ENCODE data around the gene CGB5. TPM values are rescaled to one million over a fixed set of nuclear protein-coding genes. Genes with fewer than 3 reads are reported as not detected.
"Not testable (repeated sequence)": the region's sequence is repeated elsewhere in the genome, so short reads cannot be mapped to it uniquely, and the experiment has no call there.

Gene CGB5
- total RNA-seq, 2 experiments from 2014 or later: not detected

DNA sequence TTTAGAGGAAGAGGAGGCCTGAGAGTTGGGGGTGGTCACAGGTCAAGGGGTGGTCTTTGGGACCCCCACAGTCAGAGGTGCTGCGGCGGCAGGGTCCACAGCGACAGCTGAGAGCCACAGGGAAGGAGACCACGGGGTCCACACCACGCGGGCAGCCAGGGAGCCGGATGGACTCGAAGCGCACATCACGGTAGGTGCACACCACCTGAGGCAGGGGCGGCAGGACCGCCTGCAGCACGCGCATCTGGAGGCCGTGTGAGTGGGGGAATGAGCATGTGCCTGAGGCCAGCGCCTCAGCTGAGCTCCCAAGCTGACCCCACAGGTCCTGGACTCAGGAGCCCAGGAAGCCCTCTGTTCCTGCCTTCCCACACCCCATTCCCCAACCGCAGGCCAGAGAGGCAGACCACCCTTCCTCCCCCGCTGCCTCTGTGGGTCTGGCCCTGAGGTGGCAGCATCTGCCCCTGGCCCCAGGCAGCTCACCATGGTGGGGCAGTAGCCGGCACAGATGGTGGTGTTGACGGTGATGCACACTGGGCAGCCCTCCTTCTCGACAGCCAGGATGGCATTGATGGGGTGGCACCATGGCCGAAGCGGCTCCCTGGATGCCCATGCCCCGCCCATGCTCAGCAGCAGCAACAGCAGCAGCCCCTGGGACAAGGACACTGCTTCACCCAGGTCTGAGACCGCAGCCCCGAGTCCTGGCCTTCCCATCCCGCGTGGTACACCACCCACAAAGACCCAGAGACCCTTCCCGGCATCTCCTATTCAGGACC is 27.4 kb upstream of the CGB5 start:
- Mint-ChIP-seq H3K27me3 (peaks cover 9% of the 10 kb centered on the region), H3K9me3 (no peaks in the 10 kb centered on the region), H3K36me3 (ENCODE audit: low read depth) (peaks cover 13% of the 10 kb centered on the region), H3K4me3 (no peak overlapping the region), H3K27ac (no peak overlapping the region), H3K4me1 (peaks cover 31% of the 10 kb centered on the region)
- POLR2A ChIA-PET: no interaction called here
- no peak for DNase-seq
- CTCF ChIA-PET: interaction anchor here (1.2 kb wide), 1 partner anchor 23 kb away, joined by 4 read pairs; the partner anchor contains the start of genes GYS1 and RUVBL2

DNA sequence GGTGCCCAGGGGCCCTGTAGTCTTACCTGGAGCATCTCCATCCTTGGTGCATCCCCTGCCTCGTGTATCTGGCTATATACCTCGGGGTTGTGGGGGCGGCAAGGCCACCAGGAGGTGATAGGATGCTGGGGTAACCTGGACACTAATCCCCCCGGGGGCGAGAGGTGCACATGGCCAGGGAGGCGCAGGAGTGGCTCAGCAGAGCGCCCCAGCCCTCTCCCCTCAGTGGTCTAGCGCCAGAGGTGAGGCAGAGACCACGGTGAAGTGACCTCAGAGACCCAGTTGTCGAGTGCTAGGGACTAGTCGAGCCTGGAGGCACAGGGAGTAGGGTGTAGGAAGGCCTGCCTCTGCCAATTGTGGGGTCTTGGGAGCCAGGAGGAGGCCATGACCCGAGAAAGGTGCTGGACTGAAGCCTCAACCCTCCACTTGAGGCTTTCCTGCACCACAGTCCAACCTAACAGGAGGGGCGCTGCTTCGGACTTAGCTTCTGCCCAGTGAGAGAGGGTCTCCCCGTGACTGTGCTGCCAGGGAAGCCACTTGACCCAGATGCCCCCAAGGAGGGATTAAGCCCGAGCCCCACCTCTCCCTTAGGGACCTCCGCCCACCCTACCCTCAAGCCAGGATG is 26.5 kb upstream of the CGB5 start, which contains the start of gene LHB:
Gene LHB (minus strand): TSS at position 51 of the 625 bp plus-strand sequence. CDS start 10 bp downstream, at position 41.
- ChIA-PET CTCF (interaction anchor here (4.7 to 6.0 kb wide), 2 partner anchors 17 to 24 kb away, joined by 28 to 52 read pairs; partner anchors contain the start of genes GYS1 and RUVBL2), POLR2A (interaction anchor here (2.7 kb wide), 1 partner anchor 24 kb away, joined by 15 read pairs; the partner anchor contains the start of genes GYS1 and RUVBL2)
- H3K4me3 Mint-ChIP-seq: peak within 1 kb of the TSS; percentile 82
- H3K4me1 Mint-ChIP-seq: peaks cover 38% of the 10 kb centered on the region
- H3K27ac Mint-ChIP-seq: no peak within 1 kb of the TSS
- DNase-seq: no peak
- peaks cover 11% of the 10 kb centered on the region for H3K36me3 Mint-ChIP-seq (ENCODE audit: low read depth)
- no peaks in the 10 kb centered on the region for H3K9me3 Mint-ChIP-seq
- H3K27me3 Mint-ChIP-seq: peaks cover 9% of the 10 kb centered on the region

DNA sequence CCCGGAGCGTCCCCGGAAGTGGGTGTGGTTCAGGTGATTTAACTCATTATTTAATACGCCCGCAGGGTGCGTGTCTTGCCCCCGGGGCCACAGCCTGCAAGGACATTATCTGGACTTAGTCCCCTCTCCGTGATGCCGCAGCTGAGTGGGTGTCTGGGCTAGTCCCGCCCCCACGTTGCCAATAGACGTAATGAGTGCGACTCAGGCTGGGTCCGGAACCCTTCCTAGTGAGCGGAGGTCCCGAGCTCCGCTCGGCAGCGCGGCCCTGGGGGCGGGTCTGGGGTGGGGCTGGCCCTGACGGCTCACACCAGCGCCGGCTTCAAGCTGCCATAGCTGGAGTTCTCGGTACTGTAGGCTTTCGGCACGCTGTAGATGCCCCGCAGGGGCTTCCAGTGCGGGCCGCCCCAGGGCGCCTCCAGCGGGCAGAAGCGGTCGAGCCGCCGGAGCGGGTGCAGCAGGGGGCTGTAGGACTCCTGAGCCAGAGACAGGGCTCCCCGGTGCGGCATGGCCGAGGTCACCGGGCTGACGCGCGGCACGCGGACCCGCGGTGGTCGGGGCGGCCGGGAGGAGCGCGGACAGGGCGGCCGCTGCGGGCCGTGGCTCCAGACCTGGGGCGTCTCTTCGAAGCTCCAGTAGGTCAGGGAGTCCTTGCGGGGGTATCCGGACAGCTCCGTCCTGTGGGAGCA is 25.8 kb upstream of the CGB5 start:
- POLR2A ChIA-PET: interaction anchor here (0.7 to 2.7 kb wide), 3 partner anchors 9 to 68 kb away, joined by 3 to 15 read pairs (median 3); partner anchors contain the start of genes GYS1 and RUVBL2
- peaks cover 9% of the 10 kb centered on the region for H3K27me3 Mint-ChIP-seq
- H3K9me3 Mint-ChIP-seq: no peaks in the 10 kb centered on the region
- peaks cover 11% of the 10 kb centered on the region for H3K36me3 Mint-ChIP-seq (ENCODE audit: low read depth)
- CTCF ChIA-PET: interaction anchor here (0.8 to 6.0 kb wide), 3 partner anchors 18 to 77 kb away, joined by 3 to 52 read pairs (median 28); partner anchors contain the start of genes GYS1 and RUVBL2
- peak; percentile 72 for DNase-seq
- H3K4me3 Mint-ChIP-seq: peak overlapping the region; percentile 82
- H3K4me1 Mint-ChIP-seq: peaks cover 38% of the 10 kb centered on the region
- H3K27ac Mint-ChIP-seq: no peak overlapping the region

DNA sequence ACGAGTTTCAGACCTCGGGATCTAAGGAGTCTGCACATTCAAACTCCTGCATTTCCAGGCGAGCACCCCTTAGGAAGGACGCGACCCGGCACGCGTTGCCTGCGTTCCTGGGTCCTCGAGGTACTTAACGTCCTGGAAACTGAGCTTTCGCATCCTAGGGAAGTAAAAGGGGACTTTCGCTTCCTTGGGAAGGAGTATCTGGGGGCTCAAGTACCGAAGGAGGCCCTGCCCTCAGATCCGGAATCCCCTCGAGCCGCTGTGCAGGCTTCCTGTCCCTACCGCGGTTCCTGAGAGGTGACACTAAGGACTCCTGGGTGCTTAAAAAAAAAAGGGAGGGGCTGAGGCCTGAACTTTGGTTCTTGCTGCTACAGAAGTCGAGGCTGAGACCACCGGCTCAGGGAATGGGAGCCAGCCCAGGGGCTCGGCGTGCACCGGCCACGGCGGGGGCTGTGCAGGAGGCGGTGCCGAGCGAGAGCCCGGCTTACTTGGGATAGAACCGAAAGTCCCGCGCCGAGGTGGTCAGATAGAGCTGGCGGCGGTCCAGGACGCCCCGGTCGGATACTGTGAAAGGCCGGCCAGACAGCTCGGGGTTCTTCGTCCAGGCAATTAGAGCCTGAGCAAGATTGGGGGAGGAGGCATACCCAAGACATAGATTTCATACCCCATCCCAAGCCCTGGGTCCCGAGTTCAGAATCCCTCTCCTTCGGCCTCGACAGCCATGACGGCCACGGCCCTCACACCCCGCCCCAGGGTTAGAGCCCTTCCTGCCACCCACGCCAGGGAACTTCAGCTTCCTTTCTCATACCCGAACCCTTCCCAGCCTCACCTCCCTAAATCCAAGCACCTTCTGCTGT is 25.0 kb upstream of the CGB5 start:
- CTCF ChIA-PET: interaction anchor here (0.8 to 6.0 kb wide), 6 partner anchors 13 to 180 kb away, joined by 3 to 52 read pairs (median 3); partner anchors contain the start of genes CGB2, GYS1 and RUVBL2
- H3K27ac Mint-ChIP-seq, H3K27me3 Mint-ChIP-seq, H3K9me3 Mint-ChIP-seq: not testable (repeated sequence)
- DNase-seq: peak; percentile 28
- Mint-ChIP-seq H3K36me3 (ENCODE audit: low read depth) (peaks cover 10% of the 10 kb centered on the region), H3K4me1 (peaks cover 38% of the 10 kb centered on the region), H3K4me3 (peak overlapping the region; percentile 82)
- POLR2A ChIA-PET: interaction anchor here (0.6 to 2.7 kb wide), 4 partner anchors 9 to 69 kb away, joined by 3 to 15 read pairs (median 3); partner anchors contain the start of genes GYS1 and RUVBL2

DNA sequence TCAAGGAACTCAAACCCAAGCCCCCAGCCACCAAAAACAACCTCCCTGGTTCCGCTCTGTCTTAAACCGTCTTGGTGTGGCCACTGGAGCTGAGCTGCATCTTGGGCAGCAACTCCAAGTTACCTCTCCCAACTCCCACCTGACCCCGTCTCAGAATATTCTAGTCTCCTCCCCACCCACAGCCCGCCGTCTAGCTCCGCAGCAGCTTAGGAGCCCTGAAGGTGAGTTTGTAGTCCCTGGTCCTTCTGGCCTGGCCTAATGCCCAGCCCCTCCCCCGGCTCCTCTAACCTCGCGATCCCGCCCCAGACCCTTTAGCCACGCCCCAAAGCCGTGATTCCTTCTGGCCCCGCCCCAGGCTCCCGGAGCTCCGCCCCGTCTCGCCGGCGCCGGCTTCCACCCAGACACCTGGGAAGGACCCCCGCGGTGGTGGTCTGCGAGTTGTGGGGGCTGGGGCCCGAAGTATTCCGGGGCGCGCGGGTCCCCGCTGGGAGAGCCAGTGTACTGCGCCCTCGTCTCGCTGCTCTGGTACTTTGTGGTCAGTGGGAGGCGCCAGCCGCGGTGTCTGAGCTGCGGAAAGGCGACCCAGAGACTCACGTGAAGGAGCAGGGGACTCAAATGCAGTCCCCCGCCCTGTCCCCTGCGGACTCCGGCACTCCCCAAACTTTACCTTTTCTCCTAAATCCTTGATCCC is 24.3 kb upstream of the CGB5 start:
- H3K27ac Mint-ChIP-seq: peak overlapping the region; percentile 62
- peak overlapping the region; percentile 82 for H3K4me3 Mint-ChIP-seq
- H3K36me3 Mint-ChIP-seq (ENCODE audit: low read depth): peaks cover 4% of the 10 kb centered on the region
- peaks cover 38% of the 10 kb centered on the region for H3K4me1 Mint-ChIP-seq
- no peaks in the 10 kb centered on the region for H3K9me3 Mint-ChIP-seq
- ChIA-PET POLR2A (interaction anchor here (0.6 to 2.7 kb wide), 2 partner anchors 26 to 33 kb away, joined by 3 to 15 read pairs; partner anchors contain the start of genes GYS1 and RUVBL2), CTCF (interaction anchor here (0.8 to 6.0 kb wide), 6 partner anchors 12 to 179 kb away, joined by 3 to 52 read pairs (median 3); partner anchors contain the start of genes CGB2, GYS1 and RUVBL2)
- peaks cover 9% of the 10 kb centered on the region for H3K27me3 Mint-ChIP-seq
- peak; percentile 71 for DNase-seq

DNA sequence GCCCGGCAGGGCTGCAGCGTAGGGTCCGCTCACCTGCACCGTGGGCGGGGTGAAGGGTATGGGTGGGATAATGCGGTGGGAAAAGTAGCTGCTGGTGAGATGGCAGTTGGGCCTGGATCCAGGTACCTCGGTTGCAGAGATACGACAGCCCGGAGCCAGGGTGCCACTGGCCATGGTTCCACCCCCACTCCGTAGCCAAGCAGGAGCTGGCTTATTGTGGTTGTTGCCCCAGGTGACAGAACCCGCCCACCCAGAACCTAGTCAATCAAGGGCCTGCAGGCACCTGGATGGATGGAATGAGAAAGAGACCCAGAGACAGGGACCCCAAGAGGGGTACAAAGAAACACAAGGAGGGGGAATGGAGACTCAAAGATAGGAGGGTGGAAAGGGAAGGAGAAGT is 23.3 kb upstream of the CGB5 start:
- ChIA-PET POLR2A (interaction anchor here (1.5 kb wide), 1 partner anchor 27 kb away, joined by 3 read pairs; the partner anchor contains the start of genes GYS1 and RUVBL2), CTCF (interaction anchor here (0.8 to 6.0 kb wide), 3 partner anchors 21 to 50 kb away, joined by 3 to 52 read pairs (median 28); partner anchors contain the start of genes GYS1 and RUVBL2)
- Mint-ChIP-seq H3K4me3 (no peak overlapping the region), H3K27ac (no peak overlapping the region), H3K36me3 (ENCODE audit: low read depth) (peaks cover 3% of the 10 kb centered on the region), H3K9me3 (no peaks in the 10 kb centered on the region), H3K4me1 (peaks cover 38% of the 10 kb centered on the region), H3K27me3 (peaks cover 9% of the 10 kb centered on the region)
- DNase-seq: no peak

DNA sequence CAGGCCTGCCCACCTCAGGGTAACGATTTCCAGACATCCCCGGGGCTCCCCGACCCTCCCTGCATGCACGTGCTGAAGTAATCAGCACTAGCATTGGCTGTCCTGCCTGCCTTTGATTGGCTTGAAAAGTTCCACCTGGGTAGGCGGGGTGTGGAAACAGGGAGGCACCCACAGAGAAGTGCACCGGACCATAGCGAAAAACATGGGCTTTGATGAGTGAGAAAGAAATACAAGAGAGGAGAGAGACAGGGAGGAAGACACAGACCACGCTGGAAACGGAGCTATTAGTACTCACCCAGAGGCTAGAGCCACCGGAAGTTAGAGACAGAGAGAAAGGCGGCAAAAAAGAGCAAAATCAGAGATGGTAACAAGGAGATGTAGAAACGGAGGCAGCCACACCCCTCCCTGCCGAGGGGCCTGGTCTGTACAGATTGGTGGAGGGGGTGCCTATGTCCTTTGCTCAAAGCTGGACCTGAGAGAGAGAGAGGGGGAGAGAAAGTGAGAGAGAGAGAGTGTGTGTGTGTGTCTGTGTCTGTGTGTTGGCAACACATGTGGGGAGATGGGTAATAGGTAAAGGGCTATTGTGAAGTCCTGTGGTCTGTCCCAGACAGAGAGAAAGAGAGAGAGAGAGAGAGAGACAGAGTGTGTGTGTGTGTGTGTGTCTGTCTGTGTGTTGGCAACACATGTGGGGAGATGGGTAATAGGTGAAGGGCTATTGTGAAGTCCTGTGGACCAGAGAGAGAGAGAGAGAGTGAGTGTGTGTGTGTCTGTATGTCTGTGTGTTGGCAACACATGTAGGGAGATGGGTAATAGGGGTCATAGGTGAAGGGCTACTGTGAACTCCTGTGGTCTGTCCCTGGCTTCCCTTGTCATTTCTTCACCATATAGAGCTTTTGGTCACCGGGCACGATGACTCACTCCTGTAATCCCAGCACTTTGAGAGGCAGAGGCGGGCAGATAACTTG is 22.4 kb upstream of the CGB5 start:
- Mint-ChIP-seq H3K4me3 (no peak overlapping the region), H3K27me3 (peaks cover 9% of the 10 kb centered on the region), H3K4me1 (peaks cover 38% of the 10 kb centered on the region), H3K36me3 (ENCODE audit: low read depth) (no peaks in the 10 kb centered on the region), H3K9me3 (no peaks in the 10 kb centered on the region), H3K27ac (no peak overlapping the region)
- ChIA-PET POLR2A (interaction anchor here (1.5 kb wide), 1 partner anchor 28 kb away, joined by 3 read pairs; the partner anchor contains the start of genes GYS1 and RUVBL2), CTCF (interaction anchor here (4.7 to 6.0 kb wide), 2 partner anchors 22 to 28 kb away, joined by 28 to 52 read pairs; partner anchors contain the start of genes GYS1 and RUVBL2)
- no peak for DNase-seq

DNA sequence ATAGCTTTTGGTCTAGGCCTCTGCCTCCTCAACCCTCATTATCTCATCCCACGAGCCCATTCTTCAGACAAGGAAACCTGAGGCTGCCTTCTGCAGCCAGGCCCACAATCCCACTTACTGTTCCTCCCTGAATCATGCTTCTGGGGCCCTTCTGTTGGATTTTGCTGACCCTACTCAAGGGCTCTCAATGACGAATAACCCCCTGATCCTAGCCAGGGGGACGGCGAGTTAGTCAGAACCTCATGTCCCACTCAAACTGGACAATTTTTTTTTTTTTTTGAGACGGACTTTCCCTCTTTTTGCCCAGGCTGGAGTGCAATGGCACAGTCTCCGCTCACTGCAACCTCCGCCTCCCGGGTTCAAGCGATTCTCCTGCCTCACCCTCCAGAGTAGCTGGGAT is 21.5 kb upstream of the CGB5 start:
- CTCF ChIA-PET: interaction anchor here (6.0 kb wide), 1 partner anchor 22 kb away, joined by 52 read pairs; no protein-coding TSS in a partner anchor
- Mint-ChIP-seq H3K27ac (no peak overlapping the region), H3K36me3 (ENCODE audit: low read depth) (no peaks in the 10 kb centered on the region), H3K4me3 (no peak overlapping the region), H3K9me3 (no peaks in the 10 kb centered on the region), H3K27me3 (peaks cover 9% of the 10 kb centered on the region), H3K4me1 (peaks cover 36% of the 10 kb centered on the region)
- no peak for DNase-seq
- POLR2A ChIA-PET: no interaction called here

DNA sequence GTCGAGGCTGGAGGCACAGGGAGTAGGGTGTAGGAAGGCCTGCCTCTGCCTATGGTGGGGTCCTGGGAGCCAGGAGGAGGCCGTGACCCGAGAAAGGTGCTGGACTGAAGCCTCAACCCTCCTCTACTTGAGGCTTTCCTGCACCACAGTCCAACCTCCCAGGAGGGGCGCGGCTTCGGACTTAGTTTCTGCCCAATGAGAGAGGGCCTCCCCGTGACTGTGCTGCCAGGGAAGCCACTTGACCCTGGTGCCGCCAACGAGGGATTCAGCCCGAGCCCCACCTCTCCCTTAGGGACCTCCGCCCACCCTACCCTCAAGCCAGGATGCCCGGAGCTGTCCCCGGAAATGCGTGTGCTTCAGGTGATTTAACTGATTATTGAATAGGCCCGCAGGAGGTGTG is 19.4 kb upstream of the CGB5 start, which contains the start of gene CGB3:
Gene CGB3 (minus strand): TSS at position 101 of the 400 bp plus-strand sequence. CDS start 362 bp downstream, outside the sequence.
- POLR2A ChIA-PET; H3K27me3 Mint-ChIP-seq; H3K36me3 Mint-ChIP-seq (ENCODE audit: low read depth); DNase-seq; H3K4me3 Mint-ChIP-seq; H3K27ac Mint-ChIP-seq; H3K9me3 Mint-ChIP-seq; CTCF ChIA-PET: not testable (repeated sequence)
- peaks cover 22% of the 10 kb centered on the region for H3K4me1 Mint-ChIP-seq

DNA sequence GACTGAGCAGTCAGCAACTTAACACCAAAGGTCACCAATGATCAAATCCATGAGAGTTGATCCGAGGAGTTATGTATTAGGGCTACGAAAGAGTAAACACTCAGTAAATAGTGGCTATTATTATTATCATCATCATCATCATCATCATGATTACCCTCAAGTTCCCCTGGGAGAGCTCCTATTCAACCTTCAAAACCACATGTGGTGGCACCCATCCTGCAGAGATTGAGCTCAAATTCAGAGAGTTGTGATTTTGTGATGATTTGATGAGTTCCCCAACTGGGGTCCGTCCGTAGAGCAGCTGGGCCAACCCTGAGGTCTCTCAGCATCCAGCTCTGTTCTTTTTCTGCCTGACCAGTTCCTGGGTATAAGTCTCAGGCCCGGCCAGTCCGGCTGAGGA is 18.6 kb upstream of the CGB5 start:
- DNase-seq; H3K27me3 Mint-ChIP-seq; H3K36me3 Mint-ChIP-seq (ENCODE audit: low read depth); POLR2A ChIA-PET; H3K4me3 Mint-ChIP-seq; CTCF ChIA-PET; H3K9me3 Mint-ChIP-seq; H3K27ac Mint-ChIP-seq: not testable (repeated sequence)
- H3K4me1 Mint-ChIP-seq: peaks cover 16% of the 10 kb centered on the region

All from activated CD4-positive, alpha-beta memory T cell treated with anti-CD3 and anti-CD28 coated beads, Interleukin-2, amount 10 ng/mL, durations not matched to agents 7 days and 5 days (primary cell).